Measurements from ENCODE around the gene MNT.
"Not testable (repeated sequence)": the region's sequence is repeated elsewhere in the genome, so short reads cannot be mapped to it uniquely, and the experiment has no call there.

MNT gene, protein sequence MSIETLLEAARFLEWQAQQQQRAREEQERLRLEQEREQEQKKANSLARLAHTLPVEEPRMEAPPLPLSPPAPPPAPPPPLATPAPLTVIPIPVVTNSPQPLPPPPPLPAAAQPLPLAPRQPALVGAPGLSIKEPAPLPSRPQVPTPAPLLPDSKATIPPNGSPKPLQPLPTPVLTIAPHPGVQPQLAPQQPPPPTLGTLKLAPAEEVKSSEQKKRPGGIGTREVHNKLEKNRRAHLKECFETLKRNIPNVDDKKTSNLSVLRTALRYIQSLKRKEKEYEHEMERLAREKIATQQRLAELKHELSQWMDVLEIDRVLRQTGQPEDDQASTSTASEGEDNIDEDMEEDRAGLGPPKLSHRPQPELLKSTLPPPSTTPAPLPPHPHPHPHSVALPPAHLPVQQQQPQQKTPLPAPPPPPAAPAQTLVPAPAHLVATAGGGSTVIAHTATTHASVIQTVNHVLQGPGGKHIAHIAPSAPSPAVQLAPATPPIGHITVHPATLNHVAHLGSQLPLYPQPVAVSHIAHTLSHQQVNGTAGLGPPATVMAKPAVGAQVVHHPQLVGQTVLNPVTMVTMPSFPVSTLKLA

DNA sequence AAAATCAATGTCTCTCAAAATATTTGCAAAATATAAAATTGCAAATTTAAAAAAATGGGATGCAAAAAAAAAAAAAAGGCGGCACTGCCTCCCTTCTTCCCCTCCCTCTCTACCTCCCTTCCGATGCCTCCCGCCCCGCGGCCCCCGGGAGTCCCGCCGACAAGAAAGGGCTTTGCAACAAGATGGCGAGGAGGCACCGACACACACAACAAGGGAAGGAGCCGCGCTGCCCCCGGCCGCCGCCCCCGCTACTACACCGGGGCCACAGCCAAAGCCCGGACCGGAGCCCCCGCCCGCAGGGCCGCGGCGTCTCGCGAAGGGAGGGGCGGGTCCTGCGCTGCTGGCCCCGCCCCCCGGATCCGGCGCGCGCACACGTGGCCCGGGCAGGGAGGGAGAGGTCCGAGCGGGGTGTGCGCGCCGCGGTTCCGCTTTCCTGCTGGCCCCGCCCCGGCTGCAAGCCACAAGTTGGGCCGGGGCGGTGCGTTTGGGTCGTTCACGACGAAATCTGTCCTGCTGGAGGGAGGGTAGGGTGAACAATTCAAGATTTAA lies at the start of gene MNT:
MNT (minus strand) TSS at position 184 of the 549 bp plus-strand sequence. CDS start 348 bp downstream, outside the sequence.
- in situ Hi-C loops (cut with HindIII; ENCODE audit: low sequenced_read_pairs), result no loop called here

DNA sequence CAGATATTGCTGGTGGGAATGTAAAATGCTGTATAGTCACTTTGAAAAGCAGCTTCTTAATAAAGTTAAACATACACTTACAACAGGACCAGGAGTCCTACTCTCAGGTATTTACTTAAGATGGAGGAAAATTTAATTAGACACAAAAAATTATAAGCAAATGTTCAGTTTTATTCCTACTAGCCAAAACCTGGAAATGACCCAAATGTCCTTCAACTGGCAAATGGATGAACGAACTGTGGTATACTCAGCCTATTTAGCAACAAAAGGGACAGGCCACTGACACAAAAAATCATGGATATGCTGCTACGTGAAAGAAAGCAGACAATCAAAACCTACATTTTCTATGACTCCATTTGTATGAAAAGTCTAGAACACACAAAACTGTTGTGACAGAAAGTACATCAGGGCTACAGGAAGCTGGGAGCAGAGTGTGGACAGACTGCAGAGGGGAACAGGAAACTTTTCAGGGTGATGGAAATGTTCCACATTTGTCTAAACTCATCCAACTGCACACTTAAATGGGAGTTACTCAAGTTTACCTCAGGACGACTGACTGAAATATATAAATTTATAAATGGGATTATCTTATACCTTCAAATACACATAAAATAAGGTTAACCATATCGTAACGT lies 49.3 kb upstream of the MNT start:
- in situ Hi-C loops (cut with HindIII; ENCODE audit: low sequenced_read_pairs), result no loop called here

DNA sequence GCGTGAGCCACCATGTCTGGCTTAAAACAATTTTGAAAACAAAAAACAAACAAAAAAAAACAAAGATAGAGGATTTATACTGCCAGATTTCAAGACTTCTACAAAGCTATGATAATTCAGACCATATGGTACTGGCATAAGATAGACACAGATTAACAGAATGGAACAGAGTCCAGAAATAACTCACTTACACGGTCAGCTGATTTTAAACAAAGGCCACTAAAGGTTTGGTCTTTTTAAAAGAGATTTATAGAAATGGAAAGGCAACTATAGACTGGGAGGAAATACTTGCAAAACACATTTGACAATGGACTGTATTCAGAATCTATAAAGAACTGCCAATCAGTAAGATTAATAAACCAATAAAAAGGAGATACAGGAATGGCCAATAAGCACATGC lies 48.6 kb upstream of the MNT start:
- in situ Hi-C loops (cut with HindIII; ENCODE audit: low sequenced_read_pairs), result no loop called here

DNA sequence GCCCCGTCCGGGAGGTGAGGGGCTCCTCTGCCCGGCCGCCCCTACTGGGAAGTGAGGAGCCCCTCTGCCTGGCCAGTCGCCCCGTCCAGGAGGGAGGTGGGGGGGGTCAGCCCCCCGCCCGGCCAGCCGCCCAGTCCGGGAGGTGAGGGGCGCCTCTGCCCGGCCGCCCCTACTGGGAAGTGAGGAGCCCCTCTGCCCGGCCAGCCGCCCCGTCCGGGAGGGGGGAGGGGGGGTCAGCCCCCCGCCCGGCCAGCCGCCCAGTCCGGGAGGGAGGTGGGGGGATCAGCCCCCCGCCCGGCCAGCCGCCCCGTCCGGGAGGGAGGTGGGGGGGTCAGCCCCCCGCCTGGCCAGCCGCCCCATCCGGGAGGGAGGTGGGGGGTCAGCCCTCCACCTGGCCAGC lies 46.6 kb upstream of the MNT start:
- in situ Hi-C loops (cut with HindIII; ENCODE audit: low sequenced_read_pairs), result not testable (repeated sequence)

DNA sequence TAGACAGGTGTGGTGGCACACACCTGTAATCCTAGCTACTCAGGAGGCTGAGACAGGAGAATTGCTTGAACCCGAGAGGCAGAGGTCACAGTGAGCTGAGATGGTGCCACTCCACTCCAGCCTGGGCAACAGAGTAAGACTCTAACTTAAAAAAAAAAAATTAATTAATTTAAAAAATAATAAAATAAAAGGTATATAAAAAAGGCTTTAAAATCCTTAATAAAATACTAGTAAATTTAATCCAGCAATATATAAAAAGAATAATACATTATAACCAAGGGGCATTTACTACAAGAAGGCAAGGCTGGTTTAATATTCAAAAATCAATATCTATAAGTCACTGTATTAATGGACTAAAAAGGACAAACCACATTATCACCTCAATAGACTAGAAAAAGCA lies 44.8 kb upstream of the MNT start:
- in situ Hi-C loops (cut with HindIII; ENCODE audit: low sequenced_read_pairs), result no loop called here

DNA sequence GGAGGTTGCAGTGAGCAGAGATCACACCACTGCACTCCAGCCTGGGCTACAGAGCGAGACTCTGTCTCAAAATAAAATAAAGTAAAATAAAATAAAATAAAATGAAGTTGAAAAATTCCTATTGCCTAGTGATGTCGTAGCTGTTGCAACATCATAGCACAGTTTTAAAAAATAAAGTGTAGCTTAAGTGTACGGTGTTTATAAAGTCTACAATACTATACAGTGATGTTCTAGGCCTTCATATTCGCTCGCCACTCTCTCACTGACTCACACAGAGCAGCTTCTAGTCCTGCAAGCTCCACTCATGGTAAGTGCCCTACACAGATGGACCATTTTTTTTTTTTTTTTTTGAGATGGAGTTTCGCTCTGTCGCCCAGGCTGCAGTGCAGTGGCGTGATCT lies 43.5 kb upstream of the MNT start:
- in situ Hi-C loops (cut with HindIII; ENCODE audit: low sequenced_read_pairs), result no loop called here

DNA sequence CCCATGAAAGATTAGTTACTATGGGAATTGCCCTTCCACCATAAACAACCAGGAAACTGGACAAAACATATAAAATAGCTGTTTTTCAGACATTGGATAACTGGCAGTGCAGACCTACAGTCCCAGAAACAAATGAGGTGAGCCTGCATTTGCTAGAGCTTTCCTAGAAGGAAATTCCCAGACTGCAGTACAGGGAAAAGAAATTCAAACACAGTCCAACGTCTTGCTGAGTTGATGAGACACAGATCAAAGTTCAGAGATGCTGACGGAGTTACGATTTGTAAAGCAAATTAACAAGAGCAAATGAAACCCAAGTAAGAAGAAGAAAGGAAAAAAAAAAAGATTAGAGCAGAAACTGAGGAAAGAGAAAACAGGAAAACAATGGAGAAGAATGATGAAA lies 41.3 kb upstream of the MNT start:
- in situ Hi-C loops (cut with HindIII; ENCODE audit: low sequenced_read_pairs), result no loop called here

DNA sequence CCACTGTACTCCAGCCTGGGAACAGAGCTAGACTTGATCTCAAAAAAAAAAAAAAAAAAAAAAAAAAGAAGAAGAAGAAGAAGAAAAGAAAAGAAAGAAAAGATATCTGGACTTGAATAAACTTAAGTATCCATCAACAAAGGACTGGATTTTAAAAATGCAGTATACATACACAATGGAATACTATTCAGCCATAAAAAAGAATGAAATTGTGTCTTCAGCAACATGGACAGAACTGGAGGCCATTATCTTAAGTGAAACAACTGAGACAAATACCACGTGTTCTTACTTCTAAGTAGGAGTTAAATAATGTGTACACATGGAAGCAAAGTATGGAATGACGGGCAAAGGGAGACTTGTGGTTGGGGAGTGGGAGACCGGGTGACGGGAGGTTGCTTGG lies 40.1 kb upstream of the MNT start:
- in situ Hi-C loops (cut with HindIII; ENCODE audit: low sequenced_read_pairs), result no loop called here

DNA sequence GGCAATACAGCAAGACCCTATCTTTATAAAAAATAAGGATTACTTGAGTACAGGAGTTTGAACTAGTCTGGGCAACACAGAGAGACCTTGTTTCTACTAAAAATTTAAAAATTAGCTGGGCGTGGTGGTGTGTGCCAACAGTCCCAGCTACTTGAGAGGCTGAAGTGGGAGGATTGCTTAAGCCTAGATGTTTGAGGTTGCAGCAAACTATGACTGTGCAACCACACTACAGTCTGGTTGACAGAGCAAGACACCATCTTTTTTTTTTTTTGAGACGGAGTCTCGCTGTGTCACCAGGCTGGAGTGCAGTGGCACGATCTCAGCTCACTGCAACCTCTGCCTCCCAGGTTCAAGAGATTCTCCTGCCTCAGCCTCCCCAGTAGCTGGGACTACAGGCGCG lies 39.1 kb upstream of the MNT start:
- in situ Hi-C loops (cut with HindIII; ENCODE audit: low sequenced_read_pairs), result not testable (repeated sequence)

DNA sequence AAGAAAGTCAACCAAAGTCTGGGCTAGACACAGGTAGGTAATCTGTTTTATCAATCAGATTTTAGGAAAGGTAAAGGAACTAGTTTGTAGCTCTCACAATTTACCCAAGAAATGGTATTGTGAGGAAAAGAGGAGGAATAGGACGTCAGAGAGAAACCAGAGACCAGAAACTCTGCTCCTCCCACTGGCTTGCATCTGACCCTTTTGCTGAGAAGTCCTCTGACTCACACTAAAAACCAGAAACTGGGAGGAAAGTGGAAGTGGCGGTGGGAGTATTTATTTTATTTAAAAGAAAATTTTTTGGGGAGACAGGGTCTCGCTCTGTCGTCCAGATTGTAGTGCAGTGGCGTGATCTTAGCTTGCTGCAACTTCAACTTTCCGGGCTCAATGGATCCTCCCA lies 38.0 kb upstream of the MNT start:
- in situ Hi-C loops (cut with HindIII; ENCODE audit: low sequenced_read_pairs), result no loop called here

DNA sequence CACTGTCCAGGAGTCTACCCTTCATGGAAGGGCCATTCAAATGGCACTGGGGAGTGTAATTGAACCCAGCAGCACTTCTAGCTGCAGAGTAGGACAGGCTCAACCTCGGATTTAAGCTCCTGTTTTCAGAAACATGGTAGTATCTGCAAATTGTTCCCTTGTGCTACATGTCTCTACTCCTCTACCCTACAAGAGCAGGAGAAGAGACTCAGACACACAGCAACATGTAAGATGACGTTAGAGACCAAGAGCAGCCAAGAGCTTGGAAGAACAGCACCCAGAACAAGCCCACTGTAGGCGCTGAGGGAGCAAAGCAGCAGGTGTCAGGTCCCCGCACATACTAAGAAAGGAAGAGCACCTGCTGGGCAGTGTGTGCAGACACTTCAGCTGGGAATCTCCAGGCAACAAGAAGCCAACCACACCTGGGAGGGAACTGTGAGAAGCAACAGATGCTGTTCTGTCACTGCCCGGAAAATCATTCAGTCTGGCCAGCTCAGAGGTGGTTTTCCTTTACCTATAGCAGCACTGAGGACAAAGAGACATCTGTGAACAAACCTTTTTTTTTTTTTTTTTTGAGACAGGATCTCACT lies 35.6 kb upstream of the MNT start:
- in situ Hi-C loops (cut with HindIII; ENCODE audit: low sequenced_read_pairs), result no loop called here

DNA sequence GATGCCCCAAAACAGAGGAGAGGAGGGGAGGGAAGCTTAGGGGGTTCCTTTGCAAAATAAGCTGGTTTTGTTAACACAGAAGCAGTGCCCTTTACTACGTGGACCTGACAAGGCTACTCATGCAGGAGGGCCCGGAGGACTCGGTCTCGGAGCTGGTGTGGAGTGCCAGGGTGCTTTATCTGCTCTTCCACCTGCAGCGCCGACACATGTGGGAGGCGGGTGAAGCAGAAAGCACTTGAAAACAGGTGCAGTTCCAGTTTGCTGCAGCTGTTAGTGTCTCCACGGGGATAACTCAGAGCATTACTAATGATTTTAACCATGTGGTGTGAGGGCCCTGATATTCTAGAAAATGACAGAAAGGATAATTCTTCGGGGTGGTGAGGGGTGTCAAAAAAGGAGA lies 35.0 kb upstream of the MNT start:
- in situ Hi-C loops (cut with HindIII; ENCODE audit: low sequenced_read_pairs), result no loop called here

DNA sequence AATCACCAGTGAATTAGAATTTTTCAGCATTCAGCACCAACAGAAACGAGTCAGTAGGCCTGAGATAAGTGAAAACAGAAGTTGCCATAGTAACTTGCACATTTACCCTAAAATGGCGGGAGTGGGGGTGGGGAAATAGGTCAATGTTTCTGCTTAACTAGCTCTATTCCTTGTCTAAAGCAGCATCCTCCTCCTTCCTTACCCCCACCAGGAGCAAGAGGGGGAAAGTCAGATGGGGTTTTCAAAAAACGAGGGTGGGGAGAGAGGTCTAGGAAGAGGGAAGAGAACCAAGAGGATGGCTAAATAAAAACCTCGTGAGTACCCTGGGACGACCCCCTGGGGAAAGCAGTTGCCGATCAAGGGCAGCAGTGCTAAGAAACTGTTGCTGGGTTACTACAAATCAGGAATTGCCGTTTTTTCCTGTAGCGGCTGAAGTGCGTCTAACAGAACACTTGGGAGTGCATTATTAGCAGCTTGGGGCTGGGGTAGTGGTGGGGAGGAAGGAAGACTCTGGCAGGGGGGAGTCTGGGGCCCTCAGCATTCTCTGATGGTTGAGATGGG lies 34.4 kb upstream of the MNT start:
- in situ Hi-C loops (cut with HindIII; ENCODE audit: low sequenced_read_pairs), result no loop called here

DNA sequence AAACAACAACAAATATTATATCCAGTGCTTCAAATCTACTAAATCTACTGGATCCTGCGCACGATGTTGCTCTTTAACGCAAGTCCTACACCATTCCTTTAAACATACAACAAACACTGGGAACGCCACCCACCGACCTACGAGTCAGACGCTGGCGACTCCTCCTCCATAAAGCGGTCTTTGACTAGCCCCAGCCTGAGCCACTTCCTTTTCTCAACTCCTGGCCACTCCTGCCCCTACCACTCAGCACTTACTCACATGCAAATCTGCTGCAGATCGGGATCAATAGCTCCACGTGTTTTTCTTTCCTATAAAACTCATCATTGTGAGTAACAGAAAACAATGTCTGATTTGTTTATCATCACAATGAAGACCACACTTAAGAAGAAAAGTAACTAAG lies 32.8 kb upstream of the MNT start:
- in situ Hi-C loops (cut with HindIII; ENCODE audit: low sequenced_read_pairs), result no loop called here

DNA sequence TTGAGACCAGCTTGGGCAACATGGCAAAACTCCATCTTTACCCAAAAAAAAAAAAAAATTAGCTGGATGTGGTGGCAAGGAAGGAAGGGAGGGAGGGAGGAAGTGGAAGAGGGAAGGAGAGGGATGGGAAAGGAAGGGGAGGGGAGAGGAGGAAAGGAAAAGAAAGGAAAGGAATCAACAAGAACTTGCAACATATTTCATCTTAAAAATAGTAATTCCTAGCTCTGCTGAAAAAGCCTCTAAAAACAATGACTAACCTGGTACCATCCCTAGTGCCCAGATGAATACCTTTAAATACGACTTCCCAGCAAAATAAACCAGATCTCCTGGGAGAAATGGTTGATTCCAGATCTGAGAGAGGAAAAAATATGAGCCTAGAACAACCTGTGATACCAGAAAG lies 27.1 kb upstream of the MNT start:
- in situ Hi-C loops (cut with HindIII; ENCODE audit: low sequenced_read_pairs), result no loop called here

DNA sequence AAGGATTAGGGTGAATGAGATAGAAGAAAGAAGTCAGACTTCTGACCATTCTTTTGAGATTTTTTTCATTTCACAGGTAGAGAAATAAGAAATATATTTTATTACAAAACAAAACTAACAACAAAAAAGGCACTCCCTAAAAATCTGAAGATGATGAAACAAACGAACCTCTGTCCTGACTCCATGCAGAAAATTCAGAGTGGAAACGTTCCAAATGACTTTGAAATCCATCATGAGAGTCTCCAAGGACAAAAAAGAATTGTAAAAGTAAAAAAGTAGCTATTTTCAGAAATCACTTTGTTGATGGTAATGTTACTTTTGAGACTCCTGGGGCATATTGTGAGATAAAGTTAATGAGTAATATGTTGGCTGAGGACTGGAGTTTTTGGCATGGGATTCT lies 26.4 kb upstream of the MNT start:
- in situ Hi-C loops (cut with HindIII; ENCODE audit: low sequenced_read_pairs), result no loop called here

DNA sequence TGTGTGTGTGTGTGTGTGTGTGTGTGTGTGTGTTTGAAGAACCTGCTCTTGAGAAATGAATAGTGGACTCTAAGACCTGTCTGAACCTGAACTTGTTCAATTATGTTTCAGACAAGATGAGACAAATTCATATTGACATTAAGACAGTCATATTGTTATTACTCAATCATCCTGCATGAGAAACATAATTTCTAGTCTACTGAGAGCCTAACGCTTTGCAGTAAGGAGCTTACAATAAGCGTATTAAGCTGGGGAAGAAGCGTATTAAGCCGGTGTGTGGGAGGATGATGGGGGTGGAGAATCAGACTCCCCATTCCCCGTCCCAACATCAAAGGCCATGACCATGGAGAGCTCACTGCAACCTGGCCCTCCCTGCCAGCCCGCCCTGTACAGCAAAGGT lies 22.4 kb upstream of the MNT start:
- in situ Hi-C loops (cut with HindIII; ENCODE audit: low sequenced_read_pairs), result no loop called here

DNA sequence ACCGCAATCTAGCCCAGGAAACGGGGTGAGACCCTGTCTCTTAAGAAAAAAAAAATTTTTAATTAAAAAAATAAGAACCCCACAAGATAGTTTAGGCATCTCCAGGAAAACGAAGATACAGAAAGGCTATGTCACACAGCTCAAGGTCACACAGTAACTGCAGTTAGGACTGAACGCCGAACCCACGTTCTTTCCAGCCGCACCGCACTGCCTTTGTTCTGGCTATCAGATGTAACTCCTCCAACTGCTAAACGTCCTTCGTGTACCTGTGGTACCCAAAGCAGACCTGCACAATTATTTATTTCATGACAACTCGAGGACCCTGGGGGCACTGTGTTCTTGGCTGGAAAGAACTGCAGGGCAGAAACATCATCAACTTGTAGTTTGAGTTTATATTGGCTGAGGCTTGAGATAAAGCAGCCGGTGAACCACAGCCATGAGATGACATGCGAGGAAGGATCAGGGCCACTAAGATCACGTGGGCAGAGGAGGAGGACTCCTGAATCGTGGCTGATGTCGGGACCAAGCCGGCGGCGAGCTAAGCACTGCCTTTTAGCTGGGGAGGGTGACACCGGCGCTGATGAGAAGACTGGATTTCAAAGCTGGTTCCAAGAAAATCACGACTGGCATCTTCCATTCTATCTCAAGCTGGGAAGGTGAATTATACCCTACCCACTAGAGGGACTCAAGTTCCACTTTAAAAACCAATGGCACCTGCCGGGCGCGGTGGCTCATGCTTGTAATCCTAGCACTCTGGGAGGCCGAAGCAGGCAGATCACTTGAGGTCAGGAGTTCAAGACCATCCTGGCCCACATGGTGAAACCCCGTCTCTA lies 20.7 kb upstream of the MNT start:
- in situ Hi-C loops (cut with HindIII; ENCODE audit: low sequenced_read_pairs), result no loop called here

DNA sequence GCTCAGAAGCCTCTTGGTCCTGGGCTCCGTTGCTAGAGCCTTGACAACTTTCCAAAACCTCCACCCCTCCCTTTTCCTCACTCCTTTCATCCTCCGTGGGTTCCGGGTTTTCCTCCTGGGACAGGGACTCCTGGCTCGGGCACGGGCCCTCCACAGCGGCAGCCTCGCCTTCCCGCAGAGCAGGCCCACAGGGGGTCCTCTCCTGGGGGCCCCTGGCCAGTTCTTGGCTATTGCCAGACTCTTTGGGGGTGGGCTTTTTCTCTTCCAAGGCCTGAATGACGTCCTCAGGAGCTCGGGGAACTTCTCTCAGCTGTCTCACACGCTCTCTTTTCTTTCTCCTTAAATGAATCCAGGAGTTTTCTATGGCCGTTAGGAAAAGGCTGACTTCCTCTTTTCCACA lies 19.3 kb upstream of the MNT start:
- in situ Hi-C loops (cut with HindIII; ENCODE audit: low sequenced_read_pairs), result no loop called here

DNA sequence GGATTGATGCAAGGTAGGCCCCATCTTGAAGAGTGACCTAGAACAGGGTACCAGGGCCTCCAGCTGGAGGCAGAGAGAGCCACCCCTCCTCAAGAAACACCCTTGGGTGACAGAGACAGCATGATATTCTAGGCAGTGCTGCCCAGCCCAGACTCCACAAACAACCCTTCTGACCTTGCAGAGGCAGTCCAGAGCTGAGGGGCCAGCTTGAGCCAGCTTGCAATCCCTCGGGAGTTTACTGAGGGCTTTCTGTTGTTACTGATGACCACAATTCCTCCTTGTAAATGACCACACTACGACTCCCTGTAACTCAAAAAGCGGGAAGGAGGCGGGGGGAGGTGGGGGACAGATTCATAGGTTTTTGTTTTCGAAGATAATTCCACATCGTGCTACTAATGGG lies 18.6 kb upstream of the MNT start:
- in situ Hi-C loops (cut with HindIII; ENCODE audit: low sequenced_read_pairs), result no loop called here

Data from DLD1 (cell line).